Measurements from ENCODE around the gene C17orf100.
A peak's percentile ranks its signal among the peaks of the same experiment; 100 is the strongest.
"Not testable (repeated sequence)": the region's sequence is repeated elsewhere in the genome, so short reads cannot be mapped to it uniquely, and the experiment has no call there.

Gene C17orf100

GRCh38 chr17:6641247-6641863 is 10.2 kb upstream of the C17orf100 start:
- DNase-seq, result no peak

GRCh38 chr17:6642592-6642991 is 9.0 kb upstream of the C17orf100 start:
- DNase-seq, result no peak

DNA sequence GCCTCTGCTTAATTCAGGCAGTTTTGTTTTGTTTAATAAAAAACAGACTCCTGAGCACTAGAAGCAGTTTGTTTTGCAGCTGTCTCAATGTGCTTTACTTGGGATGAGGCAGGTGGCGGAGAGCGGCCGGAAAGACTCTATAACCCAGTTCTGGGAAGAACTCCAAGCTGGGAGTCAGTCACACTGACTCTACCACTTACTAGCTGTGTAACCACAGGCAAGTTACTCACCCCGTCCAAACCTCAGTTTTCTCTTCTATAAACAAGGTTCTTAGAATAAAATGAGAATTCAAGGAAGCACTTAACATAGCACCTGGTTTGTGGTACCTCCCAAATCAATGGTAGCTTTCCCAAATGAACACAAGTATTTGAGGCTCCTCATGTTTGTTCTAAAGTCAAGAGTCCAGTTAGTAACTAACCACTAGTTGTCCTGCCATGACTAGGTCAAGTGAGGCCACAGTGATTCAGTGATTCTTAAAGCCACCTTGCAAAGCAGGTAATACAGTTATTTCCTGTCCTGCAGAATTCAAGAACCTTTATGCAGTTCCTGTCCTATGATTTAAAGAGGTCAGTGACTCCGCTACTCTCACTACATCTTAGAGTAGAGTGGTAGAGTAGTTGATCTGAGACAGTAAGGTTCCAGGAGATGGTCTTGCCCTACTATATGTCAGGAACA is 8.0 kb upstream of the C17orf100 start:
- DNase-seq, result no peak

GRCh38 chr17:6648181-6648580 is 3.4 kb upstream of the C17orf100 start:
- DNase-seq, result no peak

- DNase-seq, result no peak
Observed at GRCh38 chr17:6651919-6652452, 424 bp downstream of the C17orf100 start.

DNA sequence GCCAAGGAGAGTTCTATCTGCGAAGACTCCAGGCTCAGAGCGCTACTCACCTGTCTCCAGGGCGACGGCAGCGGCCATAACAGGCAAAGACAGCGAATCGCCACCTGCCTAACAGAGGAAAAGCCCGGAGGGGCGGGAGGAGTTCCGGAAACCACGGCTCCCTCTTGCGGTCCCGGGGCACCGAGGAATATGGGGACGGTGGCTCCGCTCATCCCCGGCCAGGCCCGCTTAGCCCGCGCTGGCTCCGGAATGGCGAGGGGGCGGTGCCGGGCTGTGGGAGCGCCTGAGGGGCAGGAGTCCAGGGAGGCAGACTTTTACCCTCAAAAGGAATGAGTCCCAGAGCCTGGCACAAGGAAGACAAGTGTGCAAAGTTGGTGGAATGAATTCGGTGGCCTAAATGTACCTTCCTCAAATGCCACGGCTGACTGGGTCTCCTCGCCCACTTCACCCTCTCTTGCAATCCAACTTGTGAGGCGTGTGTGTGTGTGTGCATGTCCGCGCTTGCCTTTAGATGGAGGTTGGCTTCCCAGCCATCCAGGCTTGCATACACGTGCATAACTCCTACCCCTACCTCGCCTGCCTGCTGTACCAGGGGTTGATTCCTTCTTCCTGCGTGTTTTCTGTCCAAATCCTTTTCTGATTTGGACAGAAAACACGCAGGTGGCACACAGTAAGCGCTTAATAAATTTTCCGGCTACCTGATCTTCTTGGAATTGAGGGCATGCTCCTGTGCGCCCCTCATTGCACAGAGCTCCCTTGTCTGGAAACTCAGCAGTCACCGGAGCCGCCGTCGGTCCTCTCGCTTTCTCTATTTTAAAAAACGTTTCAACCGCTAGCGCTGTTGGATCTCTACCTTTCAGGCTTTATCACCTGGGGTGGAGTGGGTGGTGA is 3.5 kb downstream of the C17orf100 start:
- no peak for DNase-seq

- not testable (repeated sequence) for DNase-seq
Observed at GRCh38 chr17:6655732-6656361, 4.3 kb downstream of the C17orf100 start.

DNA sequence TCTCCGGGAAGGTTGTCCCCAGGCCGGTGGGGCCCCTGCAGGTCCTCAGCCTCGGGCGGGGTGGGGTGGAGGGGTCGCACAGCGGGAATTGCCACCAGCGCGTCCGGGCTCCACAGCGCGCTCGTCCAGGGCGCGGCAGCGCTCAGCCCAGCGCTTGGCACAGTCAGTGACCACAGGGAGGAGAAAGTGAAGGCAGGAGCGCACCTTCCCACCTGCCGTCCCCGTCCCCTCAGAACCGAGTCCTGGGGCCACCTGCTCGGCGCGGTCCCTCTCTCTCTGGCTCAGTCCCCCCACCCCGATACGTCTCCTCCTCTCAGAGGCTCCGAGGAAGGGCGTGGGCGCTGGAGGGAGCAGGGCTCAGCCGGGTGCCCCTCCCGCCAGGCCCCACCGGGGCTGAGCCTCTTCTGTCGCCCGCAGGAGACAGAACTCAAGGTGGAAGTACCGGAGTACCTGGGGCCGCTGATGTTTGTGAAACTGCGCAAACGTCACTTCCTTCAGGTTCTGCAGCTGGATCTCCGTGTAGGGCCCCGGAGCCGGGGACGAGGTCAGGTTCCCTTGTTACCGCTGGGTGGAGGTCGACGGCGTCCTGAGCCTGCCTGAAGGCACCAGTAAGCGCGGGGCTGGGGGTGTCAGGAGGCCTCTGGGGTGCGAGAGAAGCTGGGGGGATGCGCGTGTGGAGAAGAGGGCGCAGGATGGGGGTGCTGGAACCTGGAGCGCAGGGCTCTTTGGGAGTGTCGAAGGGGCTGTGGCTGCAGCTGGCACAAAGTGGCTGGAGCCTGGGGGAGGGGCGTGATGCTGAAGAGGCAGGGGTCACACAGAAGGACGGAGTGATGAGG is 5.5 kb downstream of the C17orf100 start:
- peak; percentile 46 for DNase-seq

DNA sequence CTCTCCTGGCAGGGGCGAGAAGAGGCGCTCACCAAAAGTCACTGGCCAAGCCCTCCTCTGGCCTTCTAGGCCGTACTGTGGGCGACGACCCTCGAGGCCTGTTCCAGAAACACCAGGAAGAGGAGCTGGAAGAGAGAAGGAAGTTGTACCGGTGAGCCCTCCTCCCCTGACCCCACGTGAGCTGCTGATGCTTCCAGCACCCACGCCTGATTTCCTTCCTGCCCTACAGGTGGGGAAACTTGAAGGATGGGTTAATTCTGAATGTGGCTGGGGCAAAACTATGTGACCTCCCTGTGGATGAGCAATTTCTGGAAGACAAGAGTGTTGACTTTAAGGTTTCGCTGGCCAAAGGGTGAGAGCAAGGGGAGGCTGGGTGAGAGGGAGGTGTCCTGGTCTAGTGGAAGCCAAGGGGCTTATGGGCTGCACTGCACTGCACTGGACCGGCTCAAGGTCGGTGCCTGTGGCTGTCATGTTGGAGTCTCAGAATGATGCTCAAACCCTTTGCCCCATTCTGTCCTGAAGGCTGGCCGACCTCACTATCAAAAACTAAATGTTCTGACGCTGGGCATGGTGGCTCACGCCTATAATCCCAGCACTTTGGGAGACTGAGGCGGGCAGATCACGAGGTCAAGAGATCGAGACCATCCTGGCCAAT is 6.2 kb downstream of the C17orf100 start:
- no peak for DNase-seq

- not testable (repeated sequence) for DNase-seq
Observed at GRCh38 chr17:6658411-6658810, 6.8 kb downstream of the C17orf100 start.

DNA sequence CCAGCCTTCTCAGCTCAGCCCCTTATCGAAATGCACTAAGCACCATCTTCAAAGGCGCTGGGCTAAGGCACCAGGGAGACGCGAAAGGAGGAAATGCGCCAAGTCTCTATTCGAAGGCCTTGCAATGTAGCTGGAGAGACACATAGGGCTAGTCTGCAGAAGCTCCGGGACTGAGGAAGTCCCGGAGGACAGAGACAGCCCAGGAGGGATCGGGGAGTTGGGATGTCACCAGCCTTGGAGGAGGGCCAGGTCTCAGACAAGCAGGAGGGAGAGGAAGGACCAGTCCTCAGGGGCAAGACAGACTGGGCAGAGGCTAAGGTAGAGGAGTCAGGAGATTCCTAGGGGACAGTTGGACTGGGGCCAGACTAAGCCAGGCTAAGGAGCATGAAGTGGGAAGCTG is 8.5 kb downstream of the C17orf100 start:
- no peak for DNase-seq

DNA sequence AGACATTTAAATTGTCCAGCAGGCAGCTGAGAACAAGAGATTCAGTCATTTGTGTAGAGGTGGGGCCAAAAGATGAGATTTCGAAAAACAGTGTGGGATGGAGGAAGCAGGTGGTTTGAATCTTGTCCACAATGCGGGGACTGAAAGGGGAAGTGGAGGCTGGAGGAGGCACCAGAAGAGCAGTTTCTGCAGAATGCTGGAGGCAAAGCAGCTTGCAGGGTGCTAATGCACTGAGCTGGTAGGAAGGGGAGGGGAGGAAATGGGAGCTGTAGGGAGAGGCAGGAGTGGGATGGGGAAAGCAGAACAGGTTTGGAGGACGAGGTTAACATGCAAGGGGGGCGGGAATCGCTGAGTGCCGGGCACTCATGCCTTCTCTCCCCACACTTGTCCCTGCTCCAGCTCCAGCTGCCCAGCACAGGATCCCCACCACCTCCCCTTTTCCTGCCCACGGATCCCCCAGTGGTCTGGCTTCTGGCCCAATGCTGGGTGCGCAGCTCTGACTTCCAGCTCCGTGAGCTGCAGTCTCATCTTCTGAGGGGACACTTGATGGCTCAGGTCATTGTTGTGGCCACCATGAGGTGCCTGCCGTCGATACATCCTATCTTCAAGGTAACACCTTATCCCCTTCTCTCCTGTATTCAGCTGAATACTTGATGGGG is 9.4 kb downstream of the C17orf100 start:
- DNase-seq, result no peak

DNA sequence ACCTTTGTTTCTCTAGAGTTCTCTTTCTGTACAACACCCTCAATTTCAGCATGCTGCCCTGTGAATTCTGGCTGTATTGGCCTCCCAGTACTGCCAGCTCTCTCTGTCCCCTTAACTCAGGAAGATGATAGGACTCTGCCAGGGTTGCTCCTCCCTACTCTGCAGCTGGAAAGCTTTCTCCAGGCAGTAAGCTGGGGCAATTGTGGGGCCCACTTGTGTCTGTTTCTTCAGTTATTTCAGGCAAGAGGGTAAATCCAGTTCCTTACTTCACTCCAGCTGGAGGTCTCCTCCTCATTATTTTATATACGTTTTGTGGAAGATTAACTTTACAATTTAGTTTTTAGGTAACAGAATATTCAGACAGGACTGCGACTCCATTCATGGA is 9.9 kb downstream of the C17orf100 start:
- DNase-seq, result no peak

DNA sequence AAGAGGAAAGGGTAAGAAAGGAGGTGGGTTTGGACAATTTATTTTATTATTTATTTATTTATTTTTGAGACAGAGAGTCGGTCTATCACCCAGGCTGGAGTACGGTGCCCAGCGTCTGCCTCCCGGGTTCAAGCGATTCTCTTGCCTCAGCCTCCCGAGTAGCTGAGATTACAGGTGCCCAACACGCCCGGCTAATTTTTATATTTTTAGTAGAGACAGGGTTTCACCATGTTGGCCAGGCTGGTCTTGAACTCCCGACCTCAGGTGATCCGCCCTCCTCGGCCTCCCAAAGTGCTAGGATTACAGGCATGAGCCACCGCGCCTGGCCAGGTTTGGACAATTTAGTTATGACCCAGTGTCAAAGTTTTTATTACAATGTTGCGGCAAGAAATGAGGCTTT is 11.6 kb downstream of the C17orf100 start:
- not testable (repeated sequence) for DNase-seq

- DNase-seq, result peak; percentile 23
Observed at GRCh38 chr17:6666077-6666521, 14.5 kb downstream of the C17orf100 start.

- DNase-seq, result no peak
Observed at GRCh38 chr17:6666557-6666956, 15.0 kb downstream of the C17orf100 start.

DNA sequence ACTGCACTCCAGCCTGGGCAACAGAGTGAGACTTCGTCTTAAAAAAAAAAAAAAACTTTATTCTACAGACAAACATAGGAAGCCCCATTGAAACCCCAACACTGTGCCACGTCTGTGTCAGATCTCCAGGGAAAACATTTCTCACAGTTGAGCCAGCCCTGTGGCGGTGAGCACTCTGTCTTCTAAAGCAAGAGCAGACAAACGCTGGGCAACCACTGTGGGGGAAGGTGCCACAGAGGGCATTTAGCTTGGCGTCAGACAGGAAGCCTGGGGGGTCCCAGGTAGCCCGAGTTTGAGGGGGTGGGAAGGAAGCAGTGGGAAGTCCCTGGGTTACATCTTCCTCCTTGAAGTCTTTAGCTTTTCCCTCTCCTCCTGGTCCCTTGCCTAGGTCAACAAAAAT is 16.0 kb downstream of the C17orf100 start:
- DNase-seq, result no peak

- DNase-seq, result no peak
Observed at GRCh38 chr17:6668219-6668618, 16.7 kb downstream of the C17orf100 start.

DNA sequence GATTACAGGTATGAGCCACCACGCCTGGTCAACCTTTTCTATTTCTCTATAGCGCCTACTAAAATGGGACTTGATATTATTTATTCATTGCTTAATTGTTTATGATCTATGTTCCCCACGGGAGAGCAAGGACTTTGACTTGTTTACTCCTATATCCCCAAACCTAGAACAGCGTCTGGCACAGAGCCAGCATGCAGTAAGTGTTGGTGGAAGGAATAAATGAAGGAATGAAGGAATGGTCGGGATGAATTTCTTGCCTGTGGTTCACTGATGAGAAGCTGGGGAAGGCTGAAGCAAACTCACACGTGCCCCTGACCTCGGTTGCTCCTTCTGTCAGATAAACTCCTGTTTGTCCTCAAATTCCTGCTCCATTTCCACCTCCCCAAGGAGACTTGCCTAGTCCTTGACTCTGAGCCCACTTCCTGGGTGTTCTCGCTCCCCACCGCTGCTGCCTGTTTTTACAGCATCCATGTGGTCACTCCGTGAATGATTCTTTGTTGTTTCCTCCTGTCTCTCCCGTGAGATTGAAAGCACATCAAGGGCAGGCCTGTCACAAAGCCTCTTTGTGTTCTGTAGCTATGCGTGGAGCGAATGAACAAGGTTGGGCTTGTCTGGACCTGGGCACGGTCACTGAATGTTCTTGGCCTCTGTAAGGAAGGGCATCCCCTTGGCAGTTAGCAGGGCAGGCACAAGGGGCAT is 17.3 kb downstream of the C17orf100 start:
- no peak for DNase-seq

Data from activated CD4-positive, alpha-beta T cell treated with anti-CD3 and anti-CD28 coated beads for 1 hour (primary cell).